HEK293 (cell line): ENCODE results near the gene DNAJC22.
A peak's percentile ranks its signal among the peaks of the same experiment; 100 is the strongest.

Experiments
- CTCF ChIP-seq: fragments of 450-650 bp; formaldehyde crosslinking; IDR thresholded peaks from 2 replicates; pipeline ENCODE4 v1.5.1; 2016; ENCODE audit warnings: missing biosample characterization, missing genetic modification characterization
- KLF17 ChIP-seq: fragments of 450-650 bp; formaldehyde crosslinking; IDR thresholded peaks from 2 replicates; pipeline ENCODE4 v1.5.1; 2016; ENCODE audit warnings: missing biosample characterization, missing genetic modification characterization
- MYNN ChIP-seq: fragments of 450-650 bp; formaldehyde crosslinking; IDR thresholded peaks from 2 replicates; pipeline ENCODE4 v1.5.1; 2016; ENCODE audit warnings: missing biosample characterization, missing genetic modification characterization, borderline replicate concordance
- OSR2 ChIP-seq: fragments of 450-650 bp; formaldehyde crosslinking; IDR thresholded peaks from 2 replicates; pipeline ENCODE4 v1.5.1; 2016; ENCODE audit warnings: missing biosample characterization, missing genetic modification characterization
- PRDM1 ChIP-seq: fragments of 450-650 bp; formaldehyde crosslinking; IDR thresholded peaks from 2 replicates; pipeline ENCODE4; 2016; ENCODE audit warnings: missing biosample characterization, missing genetic modification characterization
- PRDM2 ChIP-seq: fragments of 450-650 bp; formaldehyde crosslinking; IDR thresholded peaks from 2 replicates; pipeline ENCODE4 v1.5.1; 2016; ENCODE audit warnings: missing biosample characterization, missing genetic modification characterization, borderline replicate concordance
- SP3 ChIP-seq: fragments of 450-650 bp; formaldehyde crosslinking; IDR thresholded peaks from 2 replicates; pipeline ENCODE4 v1.5.1; 2016; ENCODE audit warnings: missing biosample characterization, missing genetic modification characterization
- WT1 ChIP-seq: fragments of 450-650 bp; formaldehyde crosslinking; IDR thresholded peaks from 2 replicates; pipeline ENCODE4 v1.5.1; 2016; ENCODE audit warnings: missing biosample characterization, missing genetic modification characterization
- ZBTB20 ChIP-seq: fragments of 450-650 bp; formaldehyde crosslinking; IDR thresholded peaks from 2 replicates; pipeline ENCODE4 v1.5.1; 2016; ENCODE audit warnings: missing biosample characterization, missing genetic modification characterization
- ZFP37 ChIP-seq: fragments of 450-650 bp; formaldehyde crosslinking; IDR thresholded peaks from 2 replicates; pipeline ENCODE4 v1.5.1; 2016; ENCODE audit warnings: missing biosample characterization, missing genetic modification characterization
- ZNF18 ChIP-seq: fragments of 450-650 bp; formaldehyde crosslinking; IDR thresholded peaks from 2 replicates; pipeline ENCODE4 v1.5.1; 2016; ENCODE audit warnings: missing biosample characterization, missing genetic modification characterization
- ZNF19 ChIP-seq: fragments of 450-650 bp; formaldehyde crosslinking; IDR thresholded peaks from 2 replicates; pipeline ENCODE4; 2016; ENCODE audit warnings: missing biosample characterization, missing genetic modification characterization, low read depth
- ZNF202 ChIP-seq: fragments of 450-650 bp; formaldehyde crosslinking; IDR thresholded peaks from 2 replicates; pipeline ENCODE4 v1.5.1; 2016; ENCODE audit warnings: missing biosample characterization, missing genetic modification characterization, borderline replicate concordance
- ZNF221 ChIP-seq: fragments of 450-650 bp; formaldehyde crosslinking; IDR thresholded peaks from 2 replicates; pipeline ENCODE4 v1.5.1; 2017; ENCODE audit warnings: missing biosample characterization, missing genetic modification characterization, borderline replicate concordance
- ZNF24 ChIP-seq: fragments of 450-650 bp; formaldehyde crosslinking; IDR thresholded peaks from 2 replicates; pipeline ENCODE4 v1.5.1; 2016; ENCODE audit warnings: missing biosample characterization, missing genetic modification characterization
- ZNF335 ChIP-seq: fragments of 450-650 bp; formaldehyde crosslinking; conservative IDR thresholded peaks from 2 replicates; pipeline ENCODE4 v1.5.1; 2016; ENCODE audit warnings: missing biosample characterization, missing genetic modification characterization
- ZNF366 ChIP-seq: fragments of 450-650 bp; formaldehyde crosslinking; conservative IDR thresholded peaks from 2 replicates; pipeline ENCODE4 v1.5.1; 2016; ENCODE audit warnings: missing biosample characterization, missing genetic modification characterization
- ZNF37A ChIP-seq: fragments of 450-650 bp; IDR thresholded peaks from 2 replicates; pipeline ENCODE4 v1.5.1; 2018; ENCODE audit warnings: missing biosample characterization, missing genetic modification characterization
- ZNF404 ChIP-seq: fragments of 450-650 bp; formaldehyde crosslinking; IDR thresholded peaks from 2 replicates; pipeline ENCODE4 v1.5.1; 2017; ENCODE audit warnings: missing biosample characterization, missing genetic modification characterization
- ZNF449 ChIP-seq: fragments of 450-650 bp; formaldehyde crosslinking; IDR thresholded peaks from 2 replicates; pipeline ENCODE4 v1.5.1; 2017; ENCODE audit warnings: missing biosample characterization, mild to moderate bottlenecking, missing genetic modification characterization, moderate library complexity
- ZNF488 ChIP-seq: fragments of 450-650 bp; formaldehyde crosslinking; IDR thresholded peaks from 2 replicates; pipeline ENCODE4 v1.5.1; 2016; ENCODE audit warnings: missing biosample characterization, missing genetic modification characterization
- ZNF521 ChIP-seq: fragments of 450-650 bp; formaldehyde crosslinking; IDR thresholded peaks from 2 replicates; pipeline ENCODE4 v1.5.1; 2017; ENCODE audit warnings: missing biosample characterization, mild to moderate bottlenecking, missing genetic modification characterization
- ZNF596 ChIP-seq: fragments of 450-650 bp; IDR thresholded peaks from 2 replicates; pipeline ENCODE4 v1.5.0; 2018; ENCODE audit warnings: missing biosample characterization, mild to moderate bottlenecking, missing genetic modification characterization, moderate library complexity
- ZNF610 ChIP-seq: fragments of 450-650 bp; formaldehyde crosslinking; IDR thresholded peaks from 2 replicates; pipeline ENCODE4 v1.5.1; 2016; ENCODE audit warnings: missing biosample characterization, missing genetic modification characterization, borderline replicate concordance
- ZNF677 ChIP-seq: fragments of 450-650 bp; IDR thresholded peaks from 2 replicates; pipeline ENCODE4 v1.5.0; 2018; ENCODE audit warnings: missing biosample characterization, mild to moderate bottlenecking, missing genetic modification characterization, moderate library complexity
- ZNF830 ChIP-seq: fragments of 450-650 bp; IDR thresholded peaks from 2 replicates; pipeline ENCODE4 v1.5.0; 2018; ENCODE audit warnings: missing biosample characterization, missing genetic modification characterization, low read depth, mild to moderate bottlenecking, moderate library complexity

The DNAJC22 gene

GRCh38 chr12:49322708-49323523 is 23.8 kb upstream of the DNAJC22 start, which contains the start of gene TROAP (continued):
- no peak for TF ChIP-seq PRDM2 (tag by site-specific recombination)
- no peak for TF ChIP-seq ZFP37
- no peak for TF ChIP-seq ZNF830 (tag by site-specific recombination)
- no peak for TF ChIP-seq MYNN (tag by site-specific recombination)
- TF ChIP-seq ZNF335 (tag by site-specific recombination) = peak; percentile 95
- no peak for TF ChIP-seq ZNF677 (tag by site-specific recombination)
- TF ChIP-seq ZNF24 (tag by site-specific recombination) = no peak
- TF ChIP-seq CTCF (tag by site-specific recombination) = no peak
- peak; percentile 46 for TF ChIP-seq KLF17 (tag by site-specific recombination)
- no peak for TF ChIP-seq ZNF521 (tag by site-specific recombination)
- TF ChIP-seq ZNF202 = no peak
- no peak for TF ChIP-seq PRDM1 (tag by site-specific recombination)
- TF ChIP-seq ZNF221 (tag by site-specific recombination) = no peak
- no peak for TF ChIP-seq OSR2 (tag by site-specific recombination)
- TF ChIP-seq SP3 (tag by site-specific recombination) = peak; percentile 91
- no peak; the same call in 1 of the 2 replicates for TF ChIP-seq ZNF18 (tag by site-specific recombination)
- no peak for TF ChIP-seq ZNF449
- no peak for TF ChIP-seq ZNF488 (tag by site-specific recombination)
- no peak for TF ChIP-seq ZNF366
- TF ChIP-seq ZNF37A (tag by site-specific recombination) = no peak
- no peak for TF ChIP-seq ZNF19
- no peak; the same call in 1 of the 2 replicates for TF ChIP-seq ZBTB20
- TF ChIP-seq ZNF596 (tag by site-specific recombination) = no peak
- no peak for TF ChIP-seq ZNF610 (tag by site-specific recombination)
- no peak for TF ChIP-seq WT1
- TF ChIP-seq ZNF404 (tag by site-specific recombination) = no peak
